NT2/D1 (cell line): ENCODE measurements around the gene HSPA9.

Source experiments
- SUZ12 ChIP-seq: IDR thresholded peaks from 2 replicates; pipeline ENCODE4 v1.6.1; 2011; ENCODE audit not compliant: insufficient read length, insufficient read depth; ENCODE audit errors: extremely low read depth
- YY1 ChIP-seq: IDR thresholded peaks from 2 replicates; pipeline ENCODE4 v1.6.1; 2011; ENCODE audit not compliant: insufficient read length, insufficient read depth

DNA sequence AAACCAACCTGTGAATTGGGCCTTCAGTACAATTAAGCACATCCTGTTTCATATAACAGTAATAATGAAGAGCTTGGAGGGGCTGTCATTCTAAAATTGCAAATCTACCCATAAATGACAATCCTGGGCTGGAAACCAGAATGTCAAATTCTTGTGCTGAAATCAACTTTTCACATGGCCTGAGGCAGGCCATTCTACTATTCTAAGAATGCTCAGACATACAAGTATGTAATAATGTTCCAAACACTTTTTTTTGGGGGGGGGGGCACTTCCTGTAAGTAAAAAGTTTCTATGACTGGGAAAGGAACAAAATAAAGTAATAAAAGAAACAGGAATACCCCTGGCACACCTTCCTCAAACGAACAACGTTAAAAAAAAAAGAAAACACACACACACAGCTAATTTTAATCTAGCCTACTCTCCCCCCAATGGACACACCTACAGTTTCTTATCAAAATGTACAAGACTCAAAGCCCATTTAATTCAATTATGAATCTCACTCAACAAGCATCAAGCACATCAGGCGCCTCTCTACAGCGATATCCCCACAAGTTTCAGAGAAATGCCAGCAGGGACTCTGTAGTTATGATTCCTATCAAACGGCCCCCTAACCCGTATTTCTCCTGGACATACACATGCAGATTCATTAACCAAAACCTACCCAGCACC is 33.6 kb downstream of the HSPA9 start:
- TF ChIP-seq YY1, result no peak
- TF ChIP-seq SUZ12, result no peak
